Loucy (cell line): ENCODE data around the gene PIGR.

ENCODE experiments used
- H2AFZ ChIP-seq: fragments of 200-600 bp; sonication (generic); 2 replicates; pipeline ENCODE4 v1.6.0; 2016; ENCODE audit warnings: antibody characterized with exemption, mild to moderate bottlenecking, low read length, moderate library complexity
- H3F3A ChIP-seq: fragments of 200-600 bp; 2 replicates; pipeline ENCODE4 v1.6.0; 2016; ENCODE audit warnings: antibody characterized with exemption, low read depth, mild to moderate bottlenecking
- H3K27me3 ChIP-seq: fragments of 200-600 bp; sonication (generic); 2 replicates; pipeline ENCODE4 v1.6.1; 2014; ENCODE audit warnings: low read length, mild to moderate bottlenecking; ENCODE audit not compliant: insufficient read depth, poor library complexity, severe bottlenecking
- H3K36me3 ChIP-seq: fragments of 200-600 bp; sonication (generic); 2 replicates; pipeline ENCODE4 v1.6.1; 2016; ENCODE audit warnings: low read length; ENCODE audit not compliant: insufficient read depth
- H3K4me1 ChIP-seq: fragments of 200-600 bp; sonication (generic); 2 replicates; pipeline ENCODE4 v1.5.1; 2014; ENCODE audit warnings: low read length, mild to moderate bottlenecking; ENCODE audit not compliant: insufficient read depth, poor library complexity, severe bottlenecking
- H3K4me2 ChIP-seq: fragments of 200-600 bp; sonication (generic); 2 replicates; pipeline ENCODE4 v1.6.0; 2014; ENCODE audit warnings: antibody characterized with exemption, low read length, low read depth, mild to moderate bottlenecking; ENCODE audit not compliant: poor library complexity, severe bottlenecking
- H3K4me3 ChIP-seq: fragments of 200-600 bp; sonication (generic); 2 replicates; pipeline ENCODE4 v1.5.1; 2014; ENCODE audit warnings: low read length, mild to moderate bottlenecking, mixed read lengths; ENCODE audit not compliant: poor library complexity, severe bottlenecking
- H3K79me2 ChIP-seq: fragments of 200-600 bp; sonication (generic); 2 replicates; pipeline ENCODE4 v1.6.1; 2014; ENCODE audit warnings: low read length; ENCODE audit not compliant: insufficient read depth
- H3K9ac ChIP-seq: fragments of 200-600 bp; sonication (generic); 2 replicates; pipeline ENCODE4 v1.6.0; 2014; ENCODE audit warnings: mild to moderate bottlenecking, low read depth, low read length, moderate library complexity; ENCODE audit not compliant: poor library complexity, severe bottlenecking
- H3K9me2 ChIP-seq: fragments of 200-600 bp; sonication (generic); replicated peaks from 2 replicates; pipeline ENCODE4 v1.6.1; 2016; ENCODE audit warnings: low read depth, low read length, mixed read lengths
- H3K9me3 ChIP-seq: fragments of 200-600 bp; sonication (generic); 2 replicates; pipeline ENCODE4 v1.6.1; 2014; ENCODE audit warnings: mild to moderate bottlenecking, antibody characterized with exemption, low read length, low read depth; ENCODE audit not compliant: insufficient read depth
- H4K20me1 ChIP-seq: fragments of 200-600 bp; sonication (generic); 2 replicates; pipeline ENCODE4 v1.6.0; 2014; ENCODE audit warnings: antibody characterized with exemption, low read length, mild to moderate bottlenecking; ENCODE audit not compliant: insufficient read depth, poor library complexity, severe bottlenecking
- EZH2phosphoT487 ChIP-seq: fragments of 200-600 bp; IDR thresholded peaks from 2 replicates; pipeline ENCODE4 v1.6.1; 2018; ENCODE audit warnings: antibody characterized with exemption, mild to moderate bottlenecking, moderate library complexity, borderline replicate concordance
- TF ChIP-seq, protein P1 (sequence below): fragments of 200-600 bp; sonication (generic); conservative IDR thresholded peaks from 2 replicates; pipeline ENCODE4 v1.5.1; 2014; ENCODE audit warnings: mild to moderate bottlenecking, antibody characterized with exemption, low read length

Gene PIGR

DNA sequence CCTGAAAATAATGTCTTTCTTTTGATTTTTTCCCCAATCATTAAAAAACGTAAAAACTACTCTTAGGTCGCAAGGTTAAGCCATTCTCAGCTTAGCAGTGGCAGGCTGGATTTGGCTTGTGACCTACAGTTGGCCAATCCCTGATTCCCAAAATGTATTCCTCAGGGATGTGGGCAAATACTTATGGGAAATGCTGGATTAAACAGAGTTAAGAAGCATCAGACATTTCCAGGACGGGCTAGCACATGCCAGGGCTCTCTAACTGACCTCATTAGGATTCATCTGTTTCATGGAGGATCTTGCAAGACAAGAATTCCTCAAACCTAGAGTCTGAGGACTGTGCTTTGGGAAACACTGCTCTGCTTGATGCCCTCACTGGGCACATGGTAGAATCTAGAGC, 50.0 kb downstream of the PIGR start:
- no peaks in the 10 kb centered on the region for H3K27me3 ChIP-seq
- H3K79me2 ChIP-seq: no peaks in the 10 kb centered on the region
- H3F3A ChIP-seq: no peaks in the 10 kb centered on the region
- no peaks in the 10 kb centered on the region for H4K20me1 ChIP-seq
- H3K36me3 ChIP-seq: no peaks in the 10 kb centered on the region
- TF ChIP-seq EZH2phosphoT487: no peak
- TF ChIP-seq, protein P1, sequence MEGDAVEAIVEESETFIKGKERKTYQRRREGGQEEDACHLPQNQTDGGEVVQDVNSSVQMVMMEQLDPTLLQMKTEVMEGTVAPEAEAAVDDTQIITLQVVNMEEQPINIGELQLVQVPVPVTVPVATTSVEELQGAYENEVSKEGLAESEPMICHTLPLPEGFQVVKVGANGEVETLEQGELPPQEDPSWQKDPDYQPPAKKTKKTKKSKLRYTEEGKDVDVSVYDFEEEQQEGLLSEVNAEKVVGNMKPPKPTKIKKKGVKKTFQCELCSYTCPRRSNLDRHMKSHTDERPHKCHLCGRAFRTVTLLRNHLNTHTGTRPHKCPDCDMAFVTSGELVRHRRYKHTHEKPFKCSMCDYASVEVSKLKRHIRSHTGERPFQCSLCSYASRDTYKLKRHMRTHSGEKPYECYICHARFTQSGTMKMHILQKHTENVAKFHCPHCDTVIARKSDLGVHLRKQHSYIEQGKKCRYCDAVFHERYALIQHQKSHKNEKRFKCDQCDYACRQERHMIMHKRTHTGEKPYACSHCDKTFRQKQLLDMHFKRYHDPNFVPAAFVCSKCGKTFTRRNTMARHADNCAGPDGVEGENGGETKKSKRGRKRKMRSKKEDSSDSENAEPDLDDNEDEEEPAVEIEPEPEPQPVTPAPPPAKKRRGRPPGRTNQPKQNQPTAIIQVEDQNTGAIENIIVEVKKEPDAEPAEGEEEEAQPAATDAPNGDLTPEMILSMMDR: no peak
- no peak overlapping the region for H2AFZ ChIP-seq
- H3K4me3 ChIP-seq: no peak overlapping the region
- H3K4me2 ChIP-seq: no peak overlapping the region
- H3K9ac ChIP-seq: no peak overlapping the region
- no peaks in the 10 kb centered on the region for H3K9me3 ChIP-seq
- no peaks in the 10 kb centered on the region for H3K4me1 ChIP-seq
- no peaks in the 10 kb centered on the region for H3K9me2 ChIP-seq

DNA sequence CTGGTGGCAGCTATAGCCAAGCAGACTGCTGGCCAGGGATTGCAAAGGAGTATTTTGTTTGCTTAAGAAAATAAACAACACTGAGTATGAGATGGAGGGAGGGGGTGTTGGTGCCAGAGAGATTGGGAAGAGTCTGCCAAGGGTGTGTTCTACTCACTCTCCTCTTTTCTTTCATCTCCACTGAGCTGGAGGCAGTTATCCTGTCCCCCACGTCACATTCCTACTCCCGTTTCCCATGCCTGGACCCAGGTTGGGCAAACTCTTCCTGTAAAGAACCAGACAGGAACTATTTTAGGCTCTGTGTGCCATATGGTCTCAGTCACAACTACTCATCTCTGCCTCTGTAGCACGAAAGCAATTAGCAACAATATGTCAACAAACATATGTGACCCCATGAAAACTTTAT, 50.4 kb downstream of the PIGR start:
- Histone ChIP-seq H3K9me2 (no peaks in the 10 kb centered on the region), H2AFZ (no peak overlapping the region), H3K36me3 (no peaks in the 10 kb centered on the region), H3K79me2 (no peaks in the 10 kb centered on the region), H3K9ac (no peak overlapping the region), H3F3A (no peaks in the 10 kb centered on the region), H3K27me3 (no peaks in the 10 kb centered on the region), H3K4me2 (no peak overlapping the region), H3K9me3 (no peaks in the 10 kb centered on the region), H3K4me3 (no peak overlapping the region), H3K4me1 (no peaks in the 10 kb centered on the region), H4K20me1 (no peaks in the 10 kb centered on the region)
- no peak for TF ChIP-seq EZH2phosphoT487
- TF ChIP-seq, protein P1: no peak

DNA sequence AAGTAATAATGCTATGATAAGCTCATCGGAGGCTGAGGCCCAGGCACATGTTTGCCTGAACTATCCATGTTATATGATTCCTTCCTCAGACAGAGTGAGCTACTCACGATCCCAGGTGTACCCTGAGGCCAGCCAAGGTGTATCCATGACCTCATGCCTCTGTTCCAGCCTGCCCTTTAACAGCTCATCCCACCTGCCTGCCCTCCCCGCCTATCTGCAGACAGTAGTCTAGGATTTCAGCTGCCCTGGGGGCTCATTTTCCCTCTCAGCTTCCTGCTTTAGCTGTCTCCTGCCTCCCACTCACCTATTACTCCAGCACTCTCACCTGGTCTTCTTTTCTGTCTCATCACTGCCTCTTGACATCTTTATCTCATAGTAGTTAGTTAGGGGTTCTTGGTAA, 50.9 kb downstream of the PIGR start:
- no peaks in the 10 kb centered on the region for H3K4me1 ChIP-seq
- no peaks in the 10 kb centered on the region for H3K9me3 ChIP-seq
- H2AFZ ChIP-seq: no peak overlapping the region
- no peaks in the 10 kb centered on the region for H4K20me1 ChIP-seq
- no peaks in the 10 kb centered on the region for H3K79me2 ChIP-seq
- no peak overlapping the region for H3K4me3 ChIP-seq
- H3K9me2 ChIP-seq: no peaks in the 10 kb centered on the region
- H3F3A ChIP-seq: no peaks in the 10 kb centered on the region
- H3K27me3 ChIP-seq: no peaks in the 10 kb centered on the region
- no peaks in the 10 kb centered on the region for H3K36me3 ChIP-seq
- H3K4me2 ChIP-seq: no peak overlapping the region
- H3K9ac ChIP-seq: no peak overlapping the region
- TF ChIP-seq EZH2phosphoT487: no peak
- TF ChIP-seq, protein P1: no peak
